Activated CD4-positive, alpha-beta memory T cell treated with anti-CD3 and anti-CD28 coated beads for 36 hours (primary cell): ENCODE measurements around the gene COL7A1. TPM values are rescaled to one million over a fixed set of nuclear protein-coding genes. Genes with fewer than 3 reads are reported as not detected.
A peak's percentile ranks its signal among the peaks of the same experiment; 100 is the strongest.
"Not testable (repeated sequence)": the region's sequence is repeated elsewhere in the genome, so short reads cannot be mapped to it uniquely, and the experiment has no call there.

Source experiments
- CTCF ChIA-PET: fragments of 350-600 bp; sonication (Branson Sonifier 250); formaldehyde crosslinking; loops from one replicate; lab custom pipeline; 2021; ENCODE audit warnings: antibody characterized with exemption, inconsistent platforms; lab: Charles Lee
- POLR2A ChIA-PET: fragments of 350-600 bp; sonication (Branson Sonifier 250); formaldehyde crosslinking; loops from one replicate; lab custom pipeline; 2021; ENCODE audit warnings: antibody characterized with exemption; lab: Charles Lee
- DNase-seq: peaks from one replicate; pipeline ENCODE4 v3.0.0-alpha.2; 2020
- H3K27ac Mint-ChIP-seq: one replicate; pipeline ENCODE4 v1.8.0; 2021; ENCODE audit warnings: mixed read lengths
- H3K27me3 Mint-ChIP-seq: one replicate; pipeline ENCODE4 v1.8.0; 2021; ENCODE audit warnings: mixed read lengths
- H3K36me3 Mint-ChIP-seq: one replicate; pipeline ENCODE4 v1.8.0; 2021; ENCODE audit warnings: mixed read lengths
- H3K4me1 Mint-ChIP-seq: one replicate; pipeline ENCODE4 v1.8.0; 2021; ENCODE audit warnings: low read depth, mixed read lengths
- H3K4me3 Mint-ChIP-seq: one replicate; pipeline ENCODE4 v1.8.0; 2021; ENCODE audit warnings: mild to moderate bottlenecking, mixed read lengths
- H3K9me3 Mint-ChIP-seq: one replicate; pipeline ENCODE4 v1.8.0; 2021; ENCODE audit warnings: mixed read lengths
- intact Hi-C: fragments of 100-400 bp; cut with micrococcal nuclease; formaldehyde crosslinking; loops from one replicate; pipeline ENCODE4 v1.15.1; 2023
- total RNA-seq, 2 experiments: library from RNA; stranded (reverse); gene quantifications; one replicate each; pipeline ENCODE4 v1.2.3, GENCODE V29; 2021

Gene COL7A1
- total RNA-seq, 2 experiments from 2014 or later, result 1.1 TPM

DNA sequence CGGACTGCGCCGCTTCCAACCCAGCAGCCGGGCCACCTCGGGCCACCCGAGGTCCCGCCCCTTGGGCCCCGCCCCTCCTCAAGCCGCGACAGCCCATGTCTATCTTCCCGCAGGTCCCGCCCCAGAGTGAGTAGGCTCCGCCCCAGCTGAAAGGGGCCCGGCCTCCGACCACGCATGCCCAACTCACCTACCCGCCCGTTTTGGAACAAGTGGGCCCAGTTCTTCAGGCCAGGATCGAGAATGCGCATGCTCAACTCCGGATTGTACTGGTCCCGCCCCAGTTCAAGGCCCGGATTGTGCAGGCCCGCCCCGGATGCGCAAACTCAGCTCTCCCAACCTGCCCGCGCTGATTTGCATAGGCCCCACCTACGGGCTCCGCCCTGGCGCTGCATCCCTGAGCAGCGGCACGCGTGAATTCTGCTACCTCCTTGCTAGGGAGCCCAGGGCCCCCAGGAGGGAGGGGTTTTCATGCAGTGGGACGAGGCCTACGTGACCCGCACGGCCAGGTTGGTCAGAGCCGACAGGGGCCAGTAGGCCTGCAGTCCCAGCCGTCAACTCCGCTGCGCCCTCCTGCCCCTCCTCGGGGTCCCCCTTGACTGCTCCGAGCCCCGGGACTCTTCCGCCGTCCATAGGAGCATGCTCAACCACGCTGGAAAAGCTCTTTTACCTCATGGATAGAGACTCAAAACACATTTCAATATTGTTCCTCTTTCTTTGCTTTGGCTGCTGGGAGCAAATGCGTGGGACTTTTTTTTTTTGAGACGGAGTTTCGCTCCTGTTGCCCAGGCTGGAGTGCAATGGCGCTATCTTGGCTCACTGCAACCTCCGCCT, 38.1 kb downstream of the COL7A1 start, which contains the start of gene PFKFB4:
Gene PFKFB4, minus strand, starts transcription at position 8 of the 831 bp plus-strand sequence. CDS start 26 bp downstream, outside the sequence.
- CTCF ChIA-PET, result interaction anchor here (0.6 to 5.6 kb wide), 17 partner anchors 8 to 293 kb away, joined by 3 to 58 read pairs (median 4); partner anchors contain the start of genes ATRIP, CCDC51, SLC26A6 and TMA7
- no peaks in the 10 kb centered on the region for H3K9me3 Mint-ChIP-seq
- H3K36me3 Mint-ChIP-seq, result peaks cover 3% of the 10 kb centered on the region
- peak within 1 kb of the TSS; percentile 59 for H3K27ac Mint-ChIP-seq
- peaks cover 16% of the 10 kb centered on the region for H3K4me1 Mint-ChIP-seq
- peak; percentile 100 for DNase-seq
- peak within 1 kb of the TSS; percentile 83 for H3K4me3 Mint-ChIP-seq
- no peaks in the 10 kb centered on the region for H3K27me3 Mint-ChIP-seq
- intact Hi-C loops, result loop anchor here (1.0 to 5.0 kb wide), 8 partner anchors 50 to 450 kb away; partner anchors contain the start of genes CCDC51, CDC25A, TMA7 and UQCRC1
- POLR2A ChIA-PET, result interaction anchor here (0.5 to 1.9 kb wide), 12 partner anchors 52 to 872 kb away, joined by 3 to 9 read pairs (median 4); partner anchors contain the start of genes CELSR3, NICN1, SHISA5 and SLC26A6

DNA sequence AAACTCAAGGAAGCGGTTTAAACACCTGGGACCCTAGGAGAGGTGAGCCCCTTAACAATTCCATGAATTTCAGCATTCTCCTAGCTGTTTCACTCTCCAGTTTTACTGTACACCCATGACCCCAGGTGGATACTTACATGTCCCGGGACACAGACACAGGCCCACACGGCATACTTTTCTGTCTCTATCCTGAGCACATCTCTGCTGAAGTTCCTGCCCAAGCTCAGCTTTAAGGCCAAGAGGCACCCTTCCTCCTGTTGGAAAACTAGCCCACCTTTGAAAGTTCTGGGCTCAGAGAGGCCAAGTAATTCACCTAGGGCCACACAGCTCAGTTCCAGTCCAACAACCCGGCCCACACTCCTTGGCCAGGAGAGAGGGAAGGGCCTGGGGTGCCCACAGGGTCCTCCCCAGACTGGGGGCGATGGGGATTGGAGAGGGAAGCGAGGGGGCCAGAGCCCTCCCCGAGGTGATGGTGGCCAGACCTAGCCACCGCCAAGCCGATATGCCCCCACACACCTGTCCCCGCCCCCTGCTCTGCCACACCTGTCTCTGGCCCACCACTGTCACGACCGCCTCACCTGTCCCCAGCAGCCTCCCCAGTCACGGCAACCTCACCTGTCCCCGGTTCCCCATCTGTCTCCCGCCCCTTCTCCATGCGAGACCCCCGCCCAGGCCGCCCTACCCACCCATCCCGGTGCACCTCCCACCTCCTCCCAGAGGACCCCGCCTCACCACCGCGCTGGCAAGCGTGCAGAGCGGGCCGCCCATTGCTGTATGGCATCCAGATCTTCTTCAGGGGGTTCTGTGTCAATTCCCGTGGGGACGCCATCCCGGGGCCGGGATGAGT, 39.0 kb downstream of the COL7A1 start:
- peak overlapping the region; percentile 83 for H3K4me3 Mint-ChIP-seq
- peak overlapping the region; percentile 42 for H3K27ac Mint-ChIP-seq
- CTCF ChIA-PET, result interaction anchor here (0.6 to 5.6 kb wide), 14 partner anchors 7 to 769 kb away, joined by 3 to 58 read pairs (median 7); partner anchors contain the start of genes CCDC51, SLC26A6 and TMA7
- H3K9me3 Mint-ChIP-seq, result no peaks in the 10 kb centered on the region
- POLR2A ChIA-PET, result interaction anchor here (0.5 to 1.9 kb wide), 10 partner anchors 52 to 873 kb away, joined by 3 to 9 read pairs (median 4); partner anchors contain the start of genes NICN1, SHISA5 and SLC26A6
- no peaks in the 10 kb centered on the region for H3K27me3 Mint-ChIP-seq
- H3K4me1 Mint-ChIP-seq, result peaks cover 16% of the 10 kb centered on the region
- H3K36me3 Mint-ChIP-seq, result peaks cover 3% of the 10 kb centered on the region
- intact Hi-C loops, result loop anchor here (1.0 to 5.0 kb wide), 5 partner anchors 49 to 451 kb away; partner anchors contain the start of genes CCDC51, CDC25A, TMA7 and WDR6
- DNase-seq, result no peak

DNA sequence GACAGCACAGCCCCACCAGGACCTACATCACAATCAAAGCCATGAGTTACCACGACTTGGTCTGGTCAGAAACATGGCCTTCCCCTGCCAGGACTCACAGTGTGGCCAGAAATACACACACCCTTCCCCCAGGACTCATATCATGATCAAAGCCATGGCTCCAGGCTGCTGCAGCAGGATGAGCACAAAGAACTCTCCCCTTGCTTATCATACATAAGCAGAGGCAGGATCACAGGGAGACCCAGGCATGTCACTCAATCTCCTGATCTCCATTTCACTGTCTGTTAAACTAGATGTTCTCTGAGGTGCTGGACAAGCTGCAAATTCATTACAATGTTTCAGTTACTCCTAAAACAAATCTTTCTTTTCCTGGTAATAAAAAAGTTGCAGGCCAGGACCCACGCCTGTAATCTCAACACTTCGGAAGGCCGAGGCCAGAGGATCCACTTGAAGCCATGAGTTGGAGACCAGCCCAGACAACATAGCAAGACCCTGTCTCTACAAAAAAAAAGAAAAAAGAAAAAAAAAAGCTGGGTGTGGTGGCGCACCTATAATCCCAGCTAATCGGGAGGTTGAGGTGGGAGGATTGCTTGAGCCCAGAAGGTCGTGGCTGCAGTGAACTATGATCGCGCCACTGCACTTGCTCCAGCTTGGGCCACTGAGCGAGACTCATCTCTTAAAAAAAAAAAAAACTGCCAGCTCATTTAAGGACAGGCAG, 39.7 kb downstream of the COL7A1 start:
- no peaks in the 10 kb centered on the region for H3K9me3 Mint-ChIP-seq
- H3K4me1 Mint-ChIP-seq, result peaks cover 16% of the 10 kb centered on the region
- POLR2A ChIA-PET, result interaction anchor here (0.6 kb wide), 1 partner anchor 396 kb away, joined by 3 read pairs; no protein-coding TSS in a partner anchor
- no peaks in the 10 kb centered on the region for H3K27me3 Mint-ChIP-seq
- intact Hi-C loops, result loop anchor here (5.0 kb wide), 1 partner anchor 102 kb away; no protein-coding TSS in a partner anchor
- CTCF ChIA-PET, result interaction anchor here (0.6 to 4.9 kb wide), 6 partner anchors 9 to 770 kb away, joined by 3 to 34 read pairs (median 3); no protein-coding TSS in a partner anchor
- H3K36me3 Mint-ChIP-seq, result peaks cover 3% of the 10 kb centered on the region
- no peak for DNase-seq
- no peak overlapping the region for H3K27ac Mint-ChIP-seq
- H3K4me3 Mint-ChIP-seq, result peak overlapping the region; percentile 83

DNA sequence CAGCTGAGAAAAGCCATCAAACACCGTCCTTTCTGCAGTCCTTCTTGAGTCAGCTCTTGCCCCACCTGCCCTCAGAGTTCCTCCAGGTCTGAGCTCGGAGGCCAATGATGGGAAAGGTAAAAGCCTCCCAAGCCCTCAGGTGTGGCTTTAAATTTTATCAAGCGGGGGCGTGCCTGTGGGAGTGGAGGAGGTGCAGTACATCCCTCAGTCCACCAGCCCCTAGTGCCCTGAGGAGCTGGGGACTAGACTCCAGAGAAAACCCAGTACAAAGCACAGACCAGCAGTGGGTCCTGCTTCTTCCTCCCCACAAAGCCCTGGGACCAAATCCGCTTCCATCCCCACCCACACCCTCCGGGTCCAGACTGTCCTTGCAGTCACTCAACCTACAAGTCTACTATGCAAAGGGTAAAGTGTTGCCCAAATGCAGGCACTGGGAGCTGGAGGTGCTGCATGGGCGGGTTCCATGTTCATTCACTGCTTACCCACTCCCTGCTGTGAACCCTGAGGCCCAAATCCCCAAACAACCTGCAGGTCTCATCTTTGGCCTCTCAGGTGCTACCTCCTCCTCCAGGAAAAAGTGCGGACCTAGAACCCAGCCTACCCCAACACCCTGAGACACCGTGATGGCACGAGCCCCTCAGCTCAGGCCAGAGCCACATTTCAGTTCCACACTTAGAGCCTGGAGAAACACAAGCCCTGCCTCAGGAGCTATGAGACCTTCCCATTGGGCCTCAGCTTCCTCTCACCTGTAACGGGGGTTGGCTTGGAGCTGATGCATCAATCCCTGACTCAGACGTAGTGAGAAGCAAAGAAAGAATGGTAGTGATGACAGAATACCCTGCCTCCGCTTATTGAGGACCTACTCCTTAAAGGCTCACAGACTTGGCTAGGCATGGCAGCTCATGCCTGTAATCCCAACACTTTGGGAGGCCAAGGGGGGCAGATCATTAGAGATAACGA, 41.0 kb downstream of the COL7A1 start:
- Mint-ChIP-seq H3K9me3 (no peaks in the 10 kb centered on the region), H3K4me1 (peaks cover 16% of the 10 kb centered on the region), H3K27ac (no peak overlapping the region), H3K36me3 (peaks cover 3% of the 10 kb centered on the region), H3K4me3 (no peak overlapping the region), H3K27me3 (no peaks in the 10 kb centered on the region)
- ChIA-PET CTCF (interaction anchor here (0.7 to 4.9 kb wide), 5 partner anchors 81 to 286 kb away, joined by 3 to 34 read pairs (median 3); no protein-coding TSS in a partner anchor), POLR2A (interaction anchor here (0.9 kb wide), 1 partner anchor 86 kb away, joined by 3 read pairs; no protein-coding TSS in a partner anchor)
- DNase-seq, result no peak
- intact Hi-C loops, result no loop called here

DNA sequence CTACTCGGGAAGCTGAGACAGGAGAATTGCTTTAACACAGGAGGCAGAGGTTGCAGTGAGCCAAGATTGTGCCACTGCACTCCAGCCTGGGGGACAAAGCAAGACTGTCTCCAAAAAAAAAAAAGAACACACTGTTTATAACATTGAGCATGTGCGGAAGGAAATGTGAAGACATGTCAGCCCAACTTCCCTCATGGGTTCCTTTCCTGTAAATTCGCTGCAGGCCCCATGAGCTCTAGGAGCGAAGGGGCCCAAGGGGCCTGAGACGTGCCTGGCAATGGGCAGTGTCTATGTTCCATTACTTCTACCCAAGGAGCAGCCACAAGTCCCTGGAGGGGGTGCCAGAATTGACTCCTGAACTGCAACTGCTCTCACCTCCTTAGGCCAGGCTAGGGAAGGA, 41.8 kb downstream of the COL7A1 start:
- H3K4me1 Mint-ChIP-seq, result peaks cover 17% of the 10 kb centered on the region
- no peak overlapping the region for H3K4me3 Mint-ChIP-seq
- CTCF ChIA-PET, result interaction anchor here (1.0 to 4.9 kb wide), 5 partner anchors 80 to 153 kb away, joined by 3 to 34 read pairs (median 4); partner anchors contain the start of genes CCDC51 and TMA7
- H3K9me3 Mint-ChIP-seq, result no peaks in the 10 kb centered on the region
- intact Hi-C loops, result no loop called here
- no peak overlapping the region for H3K27ac Mint-ChIP-seq
- POLR2A ChIA-PET, result no interaction called here
- DNase-seq, result no peak
- H3K36me3 Mint-ChIP-seq, result peaks cover 3% of the 10 kb centered on the region
- no peaks in the 10 kb centered on the region for H3K27me3 Mint-ChIP-seq

DNA sequence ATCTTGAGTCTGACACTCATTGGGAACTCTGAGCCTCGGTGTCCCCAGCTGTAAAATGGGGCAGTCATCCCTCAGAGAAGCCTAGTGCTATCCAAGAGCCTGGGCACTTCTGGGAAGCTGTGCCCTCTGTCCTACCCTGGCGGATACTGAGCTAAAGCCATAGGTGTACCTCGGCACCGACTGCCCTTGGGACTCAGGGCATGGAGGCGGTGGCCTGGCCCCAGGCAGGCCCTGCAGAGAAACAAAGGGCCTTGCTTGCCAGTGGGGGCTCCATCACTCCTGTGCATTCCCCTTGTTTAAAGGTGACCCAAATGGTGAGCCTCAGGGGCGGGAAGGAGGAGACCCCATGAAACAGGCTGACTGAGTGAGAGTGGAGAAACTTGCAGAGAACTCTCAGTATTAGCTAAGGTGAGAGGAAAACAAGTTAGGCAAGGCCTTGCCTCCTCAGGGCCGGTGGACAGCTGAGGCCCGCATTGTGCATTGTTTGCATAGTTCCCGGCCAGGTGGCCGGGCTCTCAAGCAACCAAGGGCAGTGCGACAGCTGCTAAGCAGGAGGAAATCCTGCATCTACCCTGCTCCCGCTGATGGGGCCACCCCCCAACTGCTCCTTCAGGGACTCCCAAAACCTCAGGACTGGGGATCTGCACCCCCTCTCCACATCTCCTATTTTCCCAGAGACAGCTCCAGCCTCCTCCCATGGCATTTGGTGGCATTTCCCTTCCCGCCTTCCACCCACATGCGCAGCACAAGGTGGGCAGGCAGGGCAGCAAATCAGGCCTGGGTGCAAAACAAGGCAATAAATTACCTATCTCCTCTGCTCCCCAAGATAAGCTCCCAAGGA, 42.8 kb downstream of the COL7A1 start:
- ChIA-PET POLR2A (interaction anchor here (0.8 kb wide), 1 partner anchor 108 kb away, joined by 3 read pairs; no protein-coding TSS in a partner anchor), CTCF (interaction anchor here (1.1 to 4.9 kb wide), 4 partner anchors 79 to 152 kb away, joined by 3 to 34 read pairs (median 15); partner anchors contain the start of genes CCDC51 and TMA7)
- Mint-ChIP-seq H3K4me1 (peaks cover 13% of the 10 kb centered on the region), H3K36me3 (peaks cover 3% of the 10 kb centered on the region), H3K4me3 (no peak overlapping the region), H3K9me3 (no peaks in the 10 kb centered on the region), H3K27me3 (no peaks in the 10 kb centered on the region), H3K27ac (no peak overlapping the region)
- intact Hi-C loops, result no loop called here
- DNase-seq, result no peak

DNA sequence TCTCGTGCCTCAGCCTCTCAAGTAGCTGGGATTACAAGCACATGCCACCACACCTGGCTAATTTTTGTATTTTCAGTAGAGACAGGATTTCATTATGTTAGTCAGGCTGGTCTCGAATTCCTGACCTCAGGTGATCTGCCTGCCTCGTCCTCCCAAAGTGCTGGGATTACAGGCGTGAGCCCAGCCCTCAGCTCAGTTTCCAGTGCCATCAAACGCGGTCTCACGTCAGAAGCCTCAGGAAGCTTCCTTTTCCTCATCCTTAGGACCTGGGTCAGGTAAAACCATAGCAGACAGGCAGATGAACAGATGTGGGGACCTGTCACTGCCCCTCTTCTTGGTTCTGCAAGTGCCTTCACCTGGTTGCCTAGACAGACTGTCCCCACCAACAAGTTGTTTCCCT, 43.5 kb downstream of the COL7A1 start:
- intact Hi-C loops, H3K9me3 Mint-ChIP-seq, DNase-seq, H3K4me3 Mint-ChIP-seq, H3K36me3 Mint-ChIP-seq, POLR2A ChIA-PET, H3K27ac Mint-ChIP-seq, H3K27me3 Mint-ChIP-seq: not testable (repeated sequence)
- H3K4me1 Mint-ChIP-seq, result peaks cover 13% of the 10 kb centered on the region
- CTCF ChIA-PET, result interaction anchor here (4.3 to 4.9 kb wide), 2 partner anchors 79 to 152 kb away, joined by 24 to 34 read pairs; no protein-coding TSS in a partner anchor

DNA sequence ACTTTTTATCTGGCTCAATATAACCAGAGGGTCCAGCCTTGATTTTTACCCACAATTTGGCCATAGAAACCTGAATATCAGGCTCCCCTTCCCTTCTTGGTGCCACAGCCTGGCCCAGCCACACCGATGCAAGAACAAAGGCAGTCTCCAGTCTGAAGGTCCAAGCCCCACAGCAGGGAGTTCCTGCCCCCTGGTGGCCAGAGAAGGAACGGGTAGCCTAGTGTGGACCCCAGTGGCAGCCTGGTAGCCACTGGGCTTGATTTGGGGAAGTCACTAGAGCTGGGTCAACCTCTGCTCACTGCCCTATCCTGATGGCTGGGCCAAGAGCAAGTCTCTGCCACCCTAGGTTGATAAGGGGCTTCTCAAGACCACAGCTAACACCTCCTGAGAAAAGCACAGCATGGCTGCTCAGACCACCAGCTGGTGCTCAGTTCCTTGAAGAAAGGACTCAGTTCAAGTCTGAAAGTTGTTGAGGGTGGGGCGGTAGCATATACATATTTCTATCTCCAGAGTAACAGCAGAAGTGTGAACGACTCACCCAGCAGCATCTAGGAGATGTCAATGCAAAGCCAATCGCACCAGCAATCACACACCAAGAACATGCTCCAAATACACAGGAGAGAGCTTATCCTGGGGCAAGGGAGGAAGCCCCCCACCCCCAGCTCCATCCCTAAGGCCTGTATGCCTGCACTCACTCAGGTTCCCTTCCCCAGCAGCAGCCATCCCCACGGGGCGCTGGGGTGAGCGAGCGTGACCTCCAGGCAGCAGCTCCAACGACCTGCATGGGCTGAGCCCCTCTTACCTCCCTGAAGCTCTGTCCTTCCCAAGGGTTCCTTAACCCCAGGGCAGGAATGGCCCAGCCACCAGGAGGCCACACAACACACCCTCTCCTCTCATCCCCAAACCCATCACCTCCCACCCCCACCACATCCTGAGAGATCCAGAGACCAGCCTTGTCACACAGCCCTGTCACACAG, 46.1 kb downstream of the COL7A1 start:
- no peak overlapping the region for H3K4me3 Mint-ChIP-seq
- DNase-seq, result peak; percentile 90
- no peaks in the 10 kb centered on the region for H3K27me3 Mint-ChIP-seq
- ChIA-PET POLR2A (interaction anchor here (0.9 to 1.2 kb wide), 2 partner anchors 96 to 148 kb away, joined by 3 read pairs; no protein-coding TSS in a partner anchor), CTCF (interaction anchor here (0.6 to 4.6 kb wide), 36 partner anchors 8 to 317 kb away, joined by 3 to 153 read pairs (median 5); partner anchors contain the start of genes ATRIP, CCDC51, PFKFB4 and SHISA5)
- no peaks in the 10 kb centered on the region for H3K9me3 Mint-ChIP-seq
- H3K27ac Mint-ChIP-seq, result no peak overlapping the region
- peaks cover 7% of the 10 kb centered on the region for H3K4me1 Mint-ChIP-seq
- no peaks in the 10 kb centered on the region for H3K36me3 Mint-ChIP-seq
- intact Hi-C loops, result loop anchor here (1.0 to 2.0 kb wide), 3 partner anchors 42 to 317 kb away; no protein-coding TSS in a partner anchor
